Measurements from ENCODE around the gene AKIP1.
A peak's percentile ranks its signal among the peaks of the same experiment; 100 is the strongest.

Gene AKIP1

DNA sequence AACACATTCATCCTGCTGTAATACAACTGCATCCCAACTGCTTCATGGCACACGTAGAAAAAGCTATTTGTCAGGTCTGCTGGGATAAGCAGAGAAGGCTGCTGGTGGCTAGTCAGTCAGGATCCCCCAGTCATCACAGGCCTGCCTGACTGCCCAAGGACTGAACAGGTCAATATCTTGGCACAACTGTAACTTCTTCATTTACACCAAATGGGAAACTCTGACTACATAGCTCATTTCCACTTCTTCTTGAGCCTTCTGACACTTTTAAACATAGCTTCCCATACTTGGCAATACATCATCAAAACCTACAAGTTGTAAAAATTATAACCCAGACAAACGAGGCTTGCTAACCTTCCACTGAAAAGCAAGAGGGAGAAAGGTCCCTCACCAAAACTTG, 50.4 kb downstream of the AKIP1 start:
- DNase-seq, result no peak

DNA sequence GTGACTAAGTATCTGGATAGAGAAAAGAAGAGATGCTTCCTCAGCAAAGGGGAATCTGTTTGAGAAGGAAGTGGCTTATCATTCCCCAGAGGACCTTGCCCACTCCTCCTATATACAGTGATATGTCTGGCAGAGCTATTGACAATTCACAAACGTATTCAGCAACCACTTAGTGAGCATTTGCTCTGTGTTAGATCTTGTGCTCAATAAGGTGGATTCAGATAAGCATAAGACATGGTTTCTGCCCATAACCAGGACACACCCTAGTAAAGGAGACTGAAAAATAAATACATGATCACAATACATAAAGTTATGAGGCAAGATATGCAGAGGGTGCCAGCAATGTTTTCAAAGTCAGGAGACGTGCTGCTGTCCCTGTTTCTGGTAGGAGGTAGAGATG, 51.9 kb downstream of the AKIP1 start:
- DNase-seq, result no peak

DNA sequence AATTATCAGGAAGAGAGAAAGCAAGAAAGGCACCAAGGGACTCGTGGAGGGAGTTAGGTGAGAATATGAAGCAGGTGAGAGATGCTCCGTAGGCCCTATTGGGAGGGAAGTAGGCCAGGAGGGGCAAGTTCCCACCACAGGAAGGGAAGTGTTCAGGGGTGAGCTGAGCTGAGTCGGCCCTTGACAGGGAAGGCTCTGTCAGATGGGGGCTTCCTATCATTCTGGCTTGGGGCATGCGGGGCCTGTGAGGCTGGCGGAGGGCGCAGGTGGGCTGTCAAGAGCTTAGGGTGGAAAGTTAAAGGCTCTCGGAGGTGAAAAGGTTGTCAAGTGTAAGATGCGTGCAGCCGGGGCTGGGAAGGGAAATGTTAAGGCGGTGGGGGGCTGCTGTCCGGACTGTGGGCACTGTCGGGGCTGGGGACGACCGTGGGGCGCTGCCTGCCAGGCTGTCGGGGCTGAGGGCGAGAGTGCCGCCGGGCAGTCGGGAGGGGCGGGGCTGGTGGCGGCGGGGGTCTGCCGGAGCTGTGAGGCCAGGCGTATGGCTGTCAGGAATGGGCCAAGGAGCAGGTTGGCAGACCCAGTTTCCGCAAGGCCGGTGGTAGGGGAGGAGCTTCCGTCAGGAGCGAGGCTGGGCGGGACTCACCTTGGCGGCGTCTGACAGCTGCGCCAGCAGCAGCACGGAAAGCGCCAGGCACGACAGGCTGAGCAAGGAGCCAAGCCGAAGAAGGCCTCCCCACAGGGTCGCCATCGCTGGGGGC, 52.8 kb downstream of the AKIP1 start:
- DNase-seq, result peak; percentile 70

DNA sequence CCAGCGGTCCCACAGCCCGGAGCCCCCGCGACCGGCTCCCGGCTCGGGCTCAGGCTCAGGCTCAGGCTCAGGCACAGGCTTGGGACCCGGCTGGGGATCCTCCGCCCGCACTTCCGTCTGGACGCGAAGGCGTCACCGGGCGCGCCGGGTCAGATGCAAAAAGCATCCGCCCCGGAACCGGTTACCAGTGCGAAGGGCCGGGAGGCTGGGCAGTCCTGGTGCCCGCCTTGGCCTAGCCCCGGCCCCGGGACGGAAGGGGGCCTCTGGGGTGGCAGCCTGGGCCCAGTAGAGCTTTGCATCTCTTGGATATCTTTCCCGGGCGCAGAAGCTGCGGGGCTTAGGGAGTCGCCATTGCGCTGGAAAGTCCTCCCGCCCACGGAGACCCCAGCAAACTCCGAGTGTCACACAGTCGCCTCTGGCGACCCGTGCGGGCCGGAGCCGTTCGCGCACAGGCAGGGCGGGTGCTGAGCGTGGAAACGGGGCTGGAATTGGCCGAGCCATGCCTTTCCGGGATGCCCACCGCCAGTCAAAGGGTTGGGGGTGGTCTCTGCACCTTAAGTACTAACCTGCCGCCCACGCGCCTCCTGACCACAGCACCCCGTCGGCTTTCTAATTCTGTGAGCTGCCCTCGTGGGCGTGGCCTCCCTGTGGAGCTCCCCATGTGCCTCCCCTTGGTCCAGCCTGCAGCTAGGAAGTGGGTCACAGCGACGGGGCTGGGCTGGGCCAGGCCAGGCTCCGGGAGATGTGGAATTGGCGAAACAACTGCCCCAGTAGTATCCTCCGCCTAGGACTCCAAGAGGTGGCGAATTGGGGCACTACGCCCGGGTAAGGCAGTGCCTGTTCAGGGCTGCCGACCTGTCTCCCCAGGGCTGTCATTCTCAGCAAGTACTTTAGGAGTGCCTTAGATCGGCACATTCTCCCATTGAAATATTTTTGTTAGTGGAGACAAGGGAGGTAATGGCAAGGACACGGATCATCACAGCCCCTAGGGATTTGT, 53.6 kb downstream of the AKIP1 start, which contains the start of gene TMEM9B:
Gene TMEM9B (minus strand): TSS at position 119 of the 997 bp plus-strand sequence. CDS start 129 bp downstream, outside the sequence.
- peak; percentile 70 for DNase-seq

DNA sequence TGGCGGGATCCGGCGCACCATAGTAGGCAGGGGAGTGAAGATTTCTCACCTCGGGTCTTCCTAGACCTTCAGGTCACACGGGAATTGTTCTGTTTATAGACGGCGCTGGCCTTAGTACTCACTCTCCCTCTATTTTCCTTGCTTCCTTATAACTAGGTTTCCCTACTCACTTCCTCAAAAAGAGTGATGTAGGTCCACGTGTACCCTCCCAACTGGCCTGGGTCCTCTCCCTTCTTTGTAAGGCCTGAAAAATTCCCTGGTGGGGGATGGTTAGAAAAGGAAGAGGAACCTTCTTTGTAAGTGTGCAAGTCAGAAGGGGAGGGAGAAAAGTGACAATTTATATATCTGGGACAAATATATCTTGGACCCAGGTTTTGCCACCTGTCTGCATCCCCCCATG, 56.2 kb downstream of the AKIP1 start:
- DNase-seq, result no peak
